Activated naive CD4-positive, alpha-beta T cell treated with anti-CD3 and anti-CD28 coated beads for 36 hours (primary cell): ENCODE results near the gene PALLD. TPM values are rescaled to one million over a fixed set of nuclear protein-coding genes. Genes with fewer than 3 reads are reported as not detected.
"Not testable (repeated sequence)": the region's sequence is repeated elsewhere in the genome, so short reads cannot be mapped to it uniquely, and the experiment has no call there.

Source experiments
- CTCF ChIA-PET: fragments of 350-600 bp; sonication (Branson Sonifier 250); formaldehyde crosslinking; loops from one replicate; lab custom pipeline; 2021; ENCODE audit warnings: antibody characterized with exemption; lab: Charles Lee
- DNase-seq: peaks from one replicate; pipeline ENCODE4 v3.0.0-alpha.2; 2020
- H3K27ac Mint-ChIP-seq: one replicate; pipeline ENCODE4 v1.8.0; 2021; ENCODE audit warnings: mild to moderate bottlenecking, mixed read lengths
- H3K27me3 Mint-ChIP-seq: one replicate; pipeline ENCODE4 v1.8.0; 2021; ENCODE audit warnings: low read depth, mixed read lengths
- H3K36me3 Mint-ChIP-seq: one replicate; pipeline ENCODE4 v1.8.0; 2021; ENCODE audit warnings: low read depth, mixed read lengths
- H3K4me1 Mint-ChIP-seq: one replicate; pipeline ENCODE4 v1.8.0; 2021; ENCODE audit warnings: low read depth, mixed read lengths
- H3K4me3 Mint-ChIP-seq: one replicate; pipeline ENCODE4 v1.8.0; 2021; ENCODE audit warnings: mild to moderate bottlenecking, moderate library complexity, mixed read lengths
- H3K9me3 Mint-ChIP-seq: one replicate; pipeline ENCODE4 v1.8.0; 2021; ENCODE audit warnings: mixed read lengths
- intact Hi-C: fragments of 100-400 bp; cut with micrococcal nuclease; formaldehyde crosslinking; loops from one replicate; pipeline ENCODE4 v1.15.1; 2023
- total RNA-seq, 2 experiments: library from RNA; stranded (reverse); gene quantifications; one replicate each; pipeline ENCODE4 v1.2.3, GENCODE V29; 2021

The PALLD gene
- total RNA-seq, 2 experiments from 2014 or later, result 7.3 to 7.8 TPM

DNA sequence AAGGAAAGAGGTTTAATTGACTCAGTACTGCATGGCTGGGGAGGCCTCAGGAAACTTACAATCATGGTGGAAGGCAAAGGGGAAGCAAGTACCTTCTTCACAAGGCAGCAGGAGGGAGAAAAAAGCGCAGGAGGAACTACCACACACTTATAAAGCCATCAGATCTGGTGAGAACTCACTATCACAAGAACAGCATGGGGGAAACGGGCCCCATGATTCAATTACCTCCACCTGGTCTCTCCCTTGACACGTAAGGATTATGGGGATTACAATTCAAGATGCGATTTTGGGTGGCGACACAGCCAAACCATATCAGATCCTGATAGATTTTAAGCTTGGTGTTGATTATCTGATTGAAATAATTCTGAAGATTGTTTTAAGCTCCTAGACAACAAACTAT is 294.5 kb downstream of the PALLD start:
- no peaks in the 10 kb centered on the region for H3K9me3 Mint-ChIP-seq
- no peak overlapping the region for H3K4me3 Mint-ChIP-seq
- H3K4me1 Mint-ChIP-seq, result no peaks in the 10 kb centered on the region
- DNase-seq, result no peak
- no peaks in the 10 kb centered on the region for H3K36me3 Mint-ChIP-seq
- H3K27ac Mint-ChIP-seq, result no peak overlapping the region
- intact Hi-C loops, result no loop called here
- peaks cover 6% of the 10 kb centered on the region for H3K27me3 Mint-ChIP-seq
- CTCF ChIA-PET, result interaction anchor here (0.6 kb wide), 1 partner anchor 10 kb away, joined by 3 read pairs; no protein-coding TSS in a partner anchor

GRCh38 chr4:168793542-168793941 is 296.7 kb downstream of the PALLD start:
- Mint-ChIP-seq H3K27ac (no peak overlapping the region), H3K4me1 (no peaks in the 10 kb centered on the region), H3K36me3 (no peaks in the 10 kb centered on the region), H3K9me3 (no peaks in the 10 kb centered on the region), H3K4me3 (no peak overlapping the region), H3K27me3 (peaks cover 6% of the 10 kb centered on the region)
- DNase-seq, result no peak
- CTCF ChIA-PET, result no interaction called here
- intact Hi-C loops, result no loop called here

DNA sequence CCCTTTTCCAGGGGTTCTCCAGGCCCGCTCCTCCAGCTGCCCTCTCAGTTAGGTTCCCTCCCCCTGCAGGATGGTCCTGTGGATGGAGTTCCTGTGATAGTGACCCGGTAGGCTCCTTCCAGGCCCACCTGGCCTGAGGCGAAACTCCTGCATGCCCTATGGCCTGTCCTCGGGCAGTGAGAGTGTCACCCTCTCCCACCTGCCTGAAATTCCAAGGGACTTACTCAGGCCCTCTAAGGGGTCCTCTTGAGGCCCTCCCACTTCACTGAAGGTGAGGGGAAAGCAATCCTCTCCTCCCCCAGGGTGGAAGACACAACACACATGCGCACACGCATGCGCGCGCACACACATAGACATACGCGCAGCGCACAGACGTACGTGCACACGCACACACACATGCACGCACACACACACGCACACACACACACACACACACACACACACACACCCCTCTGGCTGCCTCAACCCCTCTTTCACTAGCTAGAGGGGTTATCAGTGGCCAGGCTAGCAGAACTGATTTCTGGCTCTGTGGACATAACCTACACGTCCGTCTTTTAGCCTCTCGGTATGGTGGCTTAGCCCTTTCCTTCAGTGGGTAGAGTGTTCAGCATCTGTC is 297.3 kb downstream of the PALLD start:
- no peak overlapping the region for H3K27ac Mint-ChIP-seq
- H3K36me3 Mint-ChIP-seq, result no peaks in the 10 kb centered on the region
- CTCF ChIA-PET, result no interaction called here
- intact Hi-C loops, result no loop called here
- DNase-seq, result no peak
- no peaks in the 10 kb centered on the region for H3K4me1 Mint-ChIP-seq
- no peaks in the 10 kb centered on the region for H3K9me3 Mint-ChIP-seq
- no peak overlapping the region for H3K4me3 Mint-ChIP-seq
- peaks cover 4% of the 10 kb centered on the region for H3K27me3 Mint-ChIP-seq

GRCh38 chr4:168794881-168795280 is 298.0 kb downstream of the PALLD start:
- no peaks in the 10 kb centered on the region for H3K4me1 Mint-ChIP-seq
- CTCF ChIA-PET, result no interaction called here
- no peaks in the 10 kb centered on the region for H3K9me3 Mint-ChIP-seq
- H3K4me3 Mint-ChIP-seq, result no peak overlapping the region
- H3K27ac Mint-ChIP-seq, result no peak overlapping the region
- intact Hi-C loops, result no loop called here
- H3K36me3 Mint-ChIP-seq, result no peaks in the 10 kb centered on the region
- DNase-seq, result no peak
- H3K27me3 Mint-ChIP-seq, result peaks cover 4% of the 10 kb centered on the region

DNA sequence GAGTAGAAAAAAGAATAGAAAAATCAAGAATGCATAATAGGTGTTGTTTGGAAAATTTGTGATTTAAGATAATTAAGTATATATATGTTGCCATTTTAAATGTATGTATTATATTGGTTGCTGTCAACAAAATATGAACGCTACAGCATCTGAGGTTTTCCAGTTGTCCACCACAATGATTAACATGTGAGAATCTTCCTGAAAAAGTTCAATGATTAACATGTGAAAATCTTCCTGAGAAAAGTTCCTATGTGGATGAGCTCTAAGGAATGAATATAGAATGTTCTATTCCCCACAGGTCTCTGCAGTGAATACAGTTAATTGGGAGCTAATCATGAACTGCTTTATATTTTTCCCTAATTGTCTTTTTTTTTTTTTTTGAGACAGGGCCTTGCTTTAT is 298.5 kb downstream of the PALLD start:
- H3K36me3 Mint-ChIP-seq, result no peaks in the 10 kb centered on the region
- no peak overlapping the region for H3K27ac Mint-ChIP-seq
- intact Hi-C loops, result no loop called here
- no peak for DNase-seq
- peaks cover 4% of the 10 kb centered on the region for H3K27me3 Mint-ChIP-seq
- CTCF ChIA-PET, result no interaction called here
- no peak overlapping the region for H3K4me3 Mint-ChIP-seq
- H3K4me1 Mint-ChIP-seq, result no peaks in the 10 kb centered on the region
- H3K9me3 Mint-ChIP-seq, result no peaks in the 10 kb centered on the region

DNA sequence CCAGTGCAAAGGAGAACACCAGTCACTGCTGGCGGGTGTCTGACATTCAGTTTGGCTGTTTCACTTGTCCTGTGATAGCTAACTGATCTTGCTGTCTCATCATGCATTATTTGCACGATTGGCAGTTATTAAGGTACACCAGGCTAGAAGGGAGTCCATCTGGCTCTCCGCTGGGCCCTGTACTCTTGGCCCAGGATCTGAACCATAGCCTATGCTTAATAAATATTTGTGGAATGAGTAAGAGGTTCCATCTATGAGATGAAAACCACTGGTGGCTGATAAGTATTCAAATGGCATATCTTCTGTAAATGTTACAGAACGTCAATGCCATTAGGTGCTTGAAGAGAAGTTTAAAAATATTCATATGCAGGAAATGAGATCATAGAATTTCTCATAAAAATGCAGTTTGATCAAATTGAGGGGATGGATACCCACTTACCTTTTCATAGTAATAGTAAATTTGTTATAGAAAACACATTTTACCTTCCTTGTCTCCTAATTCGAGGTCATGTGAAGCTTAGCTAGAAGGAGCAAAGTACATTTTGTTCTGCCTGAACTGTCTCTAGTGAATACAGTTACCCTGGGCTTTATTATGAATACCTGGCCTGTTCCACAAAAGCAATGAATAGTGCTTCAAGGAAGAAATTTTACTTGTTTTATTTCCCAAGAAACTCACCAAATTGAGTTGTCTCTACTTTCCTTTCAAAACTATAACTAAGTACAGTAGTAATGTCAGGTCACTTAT is 299.7 kb downstream of the PALLD start:
- CTCF ChIA-PET, result no interaction called here
- Mint-ChIP-seq H3K9me3 (no peaks in the 10 kb centered on the region), H3K27ac (no peak overlapping the region), H3K36me3 (no peaks in the 10 kb centered on the region), H3K4me3 (no peak overlapping the region), H3K4me1 (no peaks in the 10 kb centered on the region), H3K27me3 (peaks cover 9% of the 10 kb centered on the region)
- no peak for DNase-seq
- intact Hi-C loops, result no loop called here

DNA sequence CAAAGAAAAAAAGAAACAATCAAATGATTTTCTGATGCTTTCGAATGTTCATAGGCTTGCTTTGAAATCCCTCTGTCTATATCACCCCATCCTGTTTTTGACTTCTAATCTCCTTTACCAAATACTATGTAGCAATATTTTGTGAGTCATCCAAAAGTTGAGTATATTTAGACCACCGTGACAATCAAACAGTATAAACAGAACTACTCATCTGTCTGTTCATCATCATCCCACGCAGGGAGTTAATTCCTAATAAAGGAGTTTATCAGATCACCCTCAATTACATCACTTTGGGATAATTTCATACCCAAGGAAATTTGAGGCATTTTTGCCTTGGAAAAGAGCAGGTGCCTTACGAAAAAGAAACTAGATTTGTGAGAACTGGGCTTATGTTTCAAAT is 300.3 kb downstream of the PALLD start:
- no peaks in the 10 kb centered on the region for H3K9me3 Mint-ChIP-seq
- no peaks in the 10 kb centered on the region for H3K36me3 Mint-ChIP-seq
- no peak overlapping the region for H3K27ac Mint-ChIP-seq

GRCh38 chr4:168797738-168798375 is 301.0 kb downstream of the PALLD start:
- intact Hi-C loops, result no loop called here
- H3K27me3 Mint-ChIP-seq, result peaks cover 11% of the 10 kb centered on the region
- CTCF ChIA-PET, result no interaction called here
- no peak overlapping the region for H3K4me3 Mint-ChIP-seq
- H3K36me3 Mint-ChIP-seq, result no peaks in the 10 kb centered on the region
- H3K27ac Mint-ChIP-seq, result no peak overlapping the region
- no peaks in the 10 kb centered on the region for H3K9me3 Mint-ChIP-seq
- no peaks in the 10 kb centered on the region for H3K4me1 Mint-ChIP-seq
- no peak for DNase-seq

More for the DNA sequence above, 300.3 kb downstream of the PALLD start:
- DNase-seq, result no peak
- Mint-ChIP-seq H3K4me3 (no peak overlapping the region), H3K27me3 (peaks cover 11% of the 10 kb centered on the region), H3K4me1 (no peaks in the 10 kb centered on the region)
- CTCF ChIA-PET, result no interaction called here
- intact Hi-C loops, result no loop called here

DNA sequence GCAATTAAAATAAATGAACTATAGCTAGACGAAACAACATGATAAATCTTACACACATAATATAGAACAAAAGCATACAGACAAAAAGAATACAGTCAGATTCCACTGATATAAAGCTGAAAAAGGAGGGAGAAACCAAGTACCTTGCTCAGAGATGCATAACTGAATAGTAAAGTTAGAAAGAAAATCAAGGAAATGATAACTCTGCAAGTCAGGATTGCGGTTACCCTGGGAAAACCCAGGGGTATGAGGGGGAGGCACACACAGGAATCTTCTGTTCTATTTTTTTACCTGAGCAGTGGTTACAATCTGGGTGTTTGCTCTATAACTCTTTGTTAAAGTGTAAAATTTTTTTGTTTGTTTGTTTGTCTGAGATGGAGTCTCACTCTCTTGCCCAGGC is 304.1 kb downstream of the PALLD start:
- CTCF ChIA-PET, result interaction anchor here (0.7 kb wide), 1 partner anchor 9 kb away, joined by 3 read pairs; no protein-coding TSS in a partner anchor
- no peaks in the 10 kb centered on the region for H3K36me3 Mint-ChIP-seq
- H3K4me1 Mint-ChIP-seq, result no peaks in the 10 kb centered on the region
- DNase-seq, result no peak
- peaks cover 7% of the 10 kb centered on the region for H3K27me3 Mint-ChIP-seq
- no peaks in the 10 kb centered on the region for H3K9me3 Mint-ChIP-seq
- no peak overlapping the region for H3K27ac Mint-ChIP-seq
- intact Hi-C loops, result no loop called here
- no peak overlapping the region for H3K4me3 Mint-ChIP-seq

- no peak overlapping the region for H3K4me3 Mint-ChIP-seq
- H3K9me3 Mint-ChIP-seq, result no peaks in the 10 kb centered on the region
- no peak for DNase-seq
- H3K27ac Mint-ChIP-seq, result no peak overlapping the region
- H3K4me1 Mint-ChIP-seq, result no peaks in the 10 kb centered on the region
- H3K36me3 Mint-ChIP-seq, result no peaks in the 10 kb centered on the region
- peaks cover 7% of the 10 kb centered on the region for H3K27me3 Mint-ChIP-seq
- CTCF ChIA-PET, result no interaction called here
- intact Hi-C loops, result no loop called here
Observed at GRCh38 chr4:168802222-168802621, 305.4 kb downstream of the PALLD start.

DNA sequence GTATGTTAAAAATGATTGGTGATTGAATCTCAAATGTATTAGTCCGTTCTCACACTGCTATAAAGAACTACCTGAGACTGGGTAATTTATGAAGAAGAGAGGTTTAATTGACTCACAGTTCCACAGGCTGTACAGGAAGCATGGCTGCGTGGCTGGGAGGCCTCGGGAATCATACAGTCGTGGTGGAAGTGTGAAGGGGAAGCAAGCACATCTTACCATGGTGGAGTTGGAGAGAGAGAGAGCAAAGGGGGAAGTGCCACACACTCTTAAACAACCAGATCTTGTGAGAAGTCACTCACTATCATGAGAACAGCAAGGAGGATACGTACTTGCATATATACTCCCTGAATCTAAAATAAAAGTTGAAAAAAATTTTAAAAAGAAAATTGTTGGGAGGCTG is 306.2 kb downstream of the PALLD start:
- DNase-seq, CTCF ChIA-PET, H3K27me3 Mint-ChIP-seq, H3K27ac Mint-ChIP-seq, H3K36me3 Mint-ChIP-seq, intact Hi-C loops, H3K9me3 Mint-ChIP-seq, H3K4me3 Mint-ChIP-seq, H3K4me1 Mint-ChIP-seq: not testable (repeated sequence)

- H3K4me3 Mint-ChIP-seq, result no peak overlapping the region
Observed at GRCh38 chr4:168803732-168804131, 306.9 kb downstream of the PALLD start.

DNA sequence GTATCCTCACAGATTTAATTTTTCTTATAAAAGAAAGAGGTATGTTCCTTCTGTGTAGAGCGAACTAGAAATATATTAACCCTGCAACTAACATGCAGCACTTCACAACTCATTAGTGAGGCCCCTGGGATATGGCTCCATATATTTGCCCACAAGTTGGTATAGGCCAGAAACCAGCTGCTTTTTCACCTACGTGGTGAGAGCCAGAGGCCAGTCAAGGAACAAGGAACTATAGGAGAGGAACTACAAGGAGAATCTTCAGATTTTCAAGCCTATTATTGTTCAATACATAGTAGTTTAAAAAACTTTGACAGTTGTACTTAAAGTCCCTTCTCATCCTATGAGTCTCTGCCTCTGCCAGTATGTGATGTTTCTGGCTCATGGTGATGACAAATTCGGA is 307.3 kb downstream of the PALLD start:
- no peak overlapping the region for H3K27ac Mint-ChIP-seq
- CTCF ChIA-PET, result no interaction called here
- peaks cover 7% of the 10 kb centered on the region for H3K27me3 Mint-ChIP-seq
- no peak overlapping the region for H3K4me3 Mint-ChIP-seq
- intact Hi-C loops, result no loop called here
- H3K36me3 Mint-ChIP-seq, result no peaks in the 10 kb centered on the region
- no peaks in the 10 kb centered on the region for H3K9me3 Mint-ChIP-seq
- no peaks in the 10 kb centered on the region for H3K4me1 Mint-ChIP-seq
- no peak for DNase-seq

More at GRCh38 chr4:168803732-168804131, 306.9 kb downstream of the PALLD start:
- Mint-ChIP-seq H3K9me3 (no peaks in the 10 kb centered on the region), H3K4me1 (no peaks in the 10 kb centered on the region), H3K36me3 (no peaks in the 10 kb centered on the region), H3K27me3 (peaks cover 7% of the 10 kb centered on the region), H3K27ac (no peak overlapping the region)
- CTCF ChIA-PET, result no interaction called here
- intact Hi-C loops, result no loop called here
- DNase-seq, result no peak
